ENCODE results near the gene OR7A5.
"Not testable (repeated sequence)": the region's sequence is repeated elsewhere in the genome, so short reads cannot be mapped to it uniquely, and the experiment has no call there.

OR7A5 gene

DNA sequence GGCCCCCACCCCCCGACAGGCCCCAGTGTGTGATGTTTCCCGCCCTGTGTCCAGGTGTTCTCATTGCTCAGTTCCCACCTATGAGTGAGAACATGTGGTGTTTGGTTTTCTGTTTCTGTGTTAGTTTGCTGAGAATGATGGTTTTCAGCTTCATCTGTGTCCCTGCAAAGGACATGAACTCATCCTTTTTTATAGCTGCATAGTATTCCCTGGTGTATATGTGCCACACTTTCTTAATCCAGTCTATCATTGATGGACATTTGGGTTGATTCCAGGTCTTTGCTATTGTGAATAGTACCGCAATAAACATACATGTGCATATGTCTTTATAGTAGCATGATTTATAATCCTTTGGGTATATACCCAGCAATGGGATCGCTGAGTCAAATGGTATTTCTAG, 57.3 kb downstream of the OR7A5 start:
- not testable (repeated sequence) for H3K9me3 ChIP-seq (ENCODE audit: control insufficient read depth in 2 of 2, low read length in 2 of 2); H3K4me1 ChIP-seq (ENCODE audit: control insufficient read depth in 2 of 2, insufficient read depth in 2 of 2, low read length in 2 of 2); H3K27me3 ChIP-seq (ENCODE audit: control insufficient read depth in 2 of 2, insufficient read depth in 2 of 2, low read length in 2 of 2); H3K27ac ChIP-seq (ENCODE audit: low read depth in 2 of 2, low read length in 2 of 2); H3K9ac ChIP-seq (ENCODE audit: low read depth in 1 of 2, low read length in 2 of 2); H3K36me3 ChIP-seq (ENCODE audit: control insufficient read depth in 2 of 2, insufficient read depth in 2 of 2, low read length in 2 of 2); H3K4me3 ChIP-seq (ENCODE audit: low read length in 2 of 2)
